ENCODE measurements around the gene BABAM2. TPM values are rescaled to one million over a fixed set of nuclear protein-coding genes. Genes with fewer than 3 reads are reported as not detected.

The BABAM2 gene
- total RNA-seq, 1 donor from 2014 or later = 37.1 TPM

DNA sequence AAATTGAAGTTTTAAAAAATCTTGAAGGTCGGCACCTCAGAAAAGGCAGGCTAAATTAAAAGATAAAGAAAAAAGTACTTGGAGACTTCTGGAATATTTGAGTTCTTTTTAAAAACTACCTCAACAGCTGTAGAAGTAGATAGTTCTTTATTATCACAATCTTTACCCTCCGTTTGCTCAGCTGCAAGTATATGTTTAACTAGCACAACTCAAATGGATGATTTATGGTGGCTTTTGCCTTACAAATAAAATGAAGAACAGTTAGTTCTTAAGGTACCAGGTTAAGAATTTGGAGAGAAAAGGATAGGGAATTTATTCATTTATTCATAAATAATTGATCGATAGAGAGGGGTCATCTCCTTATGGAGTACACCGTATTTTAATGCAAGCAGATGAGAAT lies 264.6 kb downstream of the BABAM2 start:
- peaks cover 11% of the 10 kb centered on the region for H3K9me3 Mint-ChIP-seq (ENCODE audit: low read depth)
- no peak for DNase-seq (ENCODE audit: low spot score, unreplicated experiment)
- H3K27ac Mint-ChIP-seq = peak overlapping the region; percentile 80
- H3K36me3 Mint-ChIP-seq (ENCODE audit: insufficient read depth) = peaks cover 15% of the 10 kb centered on the region
- H3K4me1 Mint-ChIP-seq (ENCODE audit: low read depth) = peaks cover 18% of the 10 kb centered on the region
- TF ChIP-seq, protein P1, sequence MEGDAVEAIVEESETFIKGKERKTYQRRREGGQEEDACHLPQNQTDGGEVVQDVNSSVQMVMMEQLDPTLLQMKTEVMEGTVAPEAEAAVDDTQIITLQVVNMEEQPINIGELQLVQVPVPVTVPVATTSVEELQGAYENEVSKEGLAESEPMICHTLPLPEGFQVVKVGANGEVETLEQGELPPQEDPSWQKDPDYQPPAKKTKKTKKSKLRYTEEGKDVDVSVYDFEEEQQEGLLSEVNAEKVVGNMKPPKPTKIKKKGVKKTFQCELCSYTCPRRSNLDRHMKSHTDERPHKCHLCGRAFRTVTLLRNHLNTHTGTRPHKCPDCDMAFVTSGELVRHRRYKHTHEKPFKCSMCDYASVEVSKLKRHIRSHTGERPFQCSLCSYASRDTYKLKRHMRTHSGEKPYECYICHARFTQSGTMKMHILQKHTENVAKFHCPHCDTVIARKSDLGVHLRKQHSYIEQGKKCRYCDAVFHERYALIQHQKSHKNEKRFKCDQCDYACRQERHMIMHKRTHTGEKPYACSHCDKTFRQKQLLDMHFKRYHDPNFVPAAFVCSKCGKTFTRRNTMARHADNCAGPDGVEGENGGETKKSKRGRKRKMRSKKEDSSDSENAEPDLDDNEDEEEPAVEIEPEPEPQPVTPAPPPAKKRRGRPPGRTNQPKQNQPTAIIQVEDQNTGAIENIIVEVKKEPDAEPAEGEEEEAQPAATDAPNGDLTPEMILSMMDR (IDR thresholded peaks at IDR 0.05; ENCODE audit: unreplicated experiment) = no peak
- H3K4me3 Mint-ChIP-seq (ENCODE audit: low read depth) = no peak overlapping the region
- H3K27me3 Mint-ChIP-seq = no peaks in the 10 kb centered on the region

GRCh38 chr2:28155627-28156026 lies 265.1 kb downstream of the BABAM2 start:
- Mint-ChIP-seq H3K4me1 (ENCODE audit: low read depth) (peaks cover 18% of the 10 kb centered on the region), H3K27ac (peak overlapping the region; percentile 80), H3K36me3 (ENCODE audit: insufficient read depth) (peaks cover 15% of the 10 kb centered on the region), H3K27me3 (no peaks in the 10 kb centered on the region), H3K9me3 (ENCODE audit: low read depth) (peaks cover 11% of the 10 kb centered on the region), H3K4me3 (ENCODE audit: low read depth) (no peak overlapping the region)
- TF ChIP-seq, protein P1 (IDR thresholded peaks at IDR 0.05; ENCODE audit: unreplicated experiment) = peak; percentile 87
- DNase-seq (ENCODE audit: low spot score, unreplicated experiment) = no peak

DNA sequence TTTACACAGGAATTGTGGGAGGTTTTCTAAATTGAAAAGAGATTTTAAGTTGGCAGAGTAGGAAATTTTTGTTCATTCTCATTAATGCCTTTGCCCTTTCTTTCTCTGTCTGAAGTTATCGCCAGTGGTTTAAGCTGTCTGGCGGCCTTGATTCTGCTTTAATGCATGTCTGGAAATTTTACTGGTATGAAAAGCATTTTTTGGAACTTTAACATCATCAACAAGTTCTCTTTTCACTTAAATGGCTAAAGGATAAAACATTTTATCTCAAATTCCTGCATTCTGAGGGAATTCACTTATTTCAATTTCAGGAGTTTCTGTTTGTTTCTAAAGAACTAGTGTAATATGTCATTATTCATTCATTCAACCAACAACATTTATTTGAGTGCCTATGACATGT lies 268.3 kb downstream of the BABAM2 start:
- peaks cover 11% of the 10 kb centered on the region for H3K9me3 Mint-ChIP-seq (ENCODE audit: low read depth)

GRCh38 chr2:28160986-28161425 lies 270.5 kb downstream of the BABAM2 start:
- Mint-ChIP-seq H3K27me3 (no peaks in the 10 kb centered on the region), H3K4me3 (ENCODE audit: low read depth) (no peak overlapping the region), H3K36me3 (ENCODE audit: insufficient read depth) (peaks cover 9% of the 10 kb centered on the region), H3K9me3 (ENCODE audit: low read depth) (peaks cover 2% of the 10 kb centered on the region), H3K4me1 (ENCODE audit: low read depth) (peaks cover 5% of the 10 kb centered on the region), H3K27ac (no peak overlapping the region)
- TF ChIP-seq, protein P1 (IDR thresholded peaks at IDR 0.05; ENCODE audit: unreplicated experiment) = no peak
- DNase-seq (ENCODE audit: low spot score, unreplicated experiment) = no peak

More for the DNA sequence above, 268.3 kb downstream of the BABAM2 start:
- TF ChIP-seq, protein P1 (IDR thresholded peaks at IDR 0.05; ENCODE audit: unreplicated experiment) = no peak
- peaks cover 20% of the 10 kb centered on the region for H3K4me1 Mint-ChIP-seq (ENCODE audit: low read depth)
- no peak for DNase-seq (ENCODE audit: low spot score, unreplicated experiment)
- H3K4me3 Mint-ChIP-seq (ENCODE audit: low read depth) = no peak overlapping the region
- no peaks in the 10 kb centered on the region for H3K27me3 Mint-ChIP-seq
- no peak overlapping the region for H3K27ac Mint-ChIP-seq
- H3K36me3 Mint-ChIP-seq (ENCODE audit: insufficient read depth) = peaks cover 15% of the 10 kb centered on the region

DNA sequence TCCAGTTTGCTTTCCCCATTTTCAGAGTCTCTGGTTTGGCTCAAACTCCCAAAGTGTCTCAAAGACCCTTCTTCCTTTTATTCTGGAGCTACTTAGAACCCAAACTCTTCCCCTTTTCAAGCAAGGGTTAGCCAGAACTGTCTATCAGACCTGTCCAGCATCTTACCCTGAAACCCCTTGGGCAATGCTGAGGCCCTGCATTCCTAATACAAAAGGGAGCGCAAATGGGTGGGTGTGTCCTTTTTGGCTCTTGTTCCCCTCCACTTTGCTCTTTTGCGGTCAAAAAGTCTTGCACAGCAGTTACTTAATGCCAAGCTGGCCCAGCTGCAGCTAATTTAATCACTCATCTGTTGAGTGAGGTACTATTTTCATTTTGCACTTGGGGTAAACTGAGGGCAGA lies 270.9 kb downstream of the BABAM2 start:
- DNase-seq (ENCODE audit: low spot score, unreplicated experiment) = no peak
- TF ChIP-seq, protein P1 (IDR thresholded peaks at IDR 0.05; ENCODE audit: unreplicated experiment) = no peak
- Mint-ChIP-seq H3K4me1 (ENCODE audit: low read depth) (peaks cover 5% of the 10 kb centered on the region), H3K4me3 (ENCODE audit: low read depth) (no peak overlapping the region), H3K27me3 (no peaks in the 10 kb centered on the region), H3K36me3 (ENCODE audit: insufficient read depth) (peaks cover 8% of the 10 kb centered on the region), H3K27ac (no peak overlapping the region), H3K9me3 (ENCODE audit: low read depth) (no peaks in the 10 kb centered on the region)

All from progenitor cell of endocrine pancreas (in vitro differentiated cells).